ENCODE data around the gene IPO11. TPM values are rescaled to one million over a fixed set of nuclear protein-coding genes. Genes with fewer than 3 reads are reported as not detected.

IPO11 gene
- total and polyA plus RNA-seq, 2 of the 13 experiments (the other 11 are each of a cell fraction or from before 2014, with no cell fraction given): 13.9 to 24.4 TPM

DNA sequence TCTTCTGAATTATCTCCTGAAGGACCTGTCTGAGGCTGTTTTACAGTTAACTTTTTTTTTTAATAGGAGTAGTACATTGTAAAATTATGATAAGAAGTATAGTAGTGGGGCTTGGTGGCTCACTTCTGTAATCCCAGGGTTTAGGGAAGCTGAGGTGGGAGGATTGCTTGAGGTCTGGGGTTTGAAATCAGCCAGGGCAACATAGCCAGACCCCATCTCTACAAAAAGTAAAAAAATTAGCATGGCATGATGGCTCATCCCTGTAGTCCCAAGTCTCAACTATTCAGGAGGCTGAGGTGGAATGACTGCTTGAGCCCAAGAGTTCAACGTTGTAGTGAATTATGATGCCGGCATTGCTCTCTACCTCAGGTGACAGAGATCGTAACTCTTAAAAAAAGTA lies 7.0 kb downstream of the IPO11 start:
- no peak overlapping the region for H3K27ac ChIP-seq (ENCODE audit: extremely low read length, insufficient read depth, low read length)
- no peak for ATAC-seq
- TF ChIP-seq, protein P1, sequence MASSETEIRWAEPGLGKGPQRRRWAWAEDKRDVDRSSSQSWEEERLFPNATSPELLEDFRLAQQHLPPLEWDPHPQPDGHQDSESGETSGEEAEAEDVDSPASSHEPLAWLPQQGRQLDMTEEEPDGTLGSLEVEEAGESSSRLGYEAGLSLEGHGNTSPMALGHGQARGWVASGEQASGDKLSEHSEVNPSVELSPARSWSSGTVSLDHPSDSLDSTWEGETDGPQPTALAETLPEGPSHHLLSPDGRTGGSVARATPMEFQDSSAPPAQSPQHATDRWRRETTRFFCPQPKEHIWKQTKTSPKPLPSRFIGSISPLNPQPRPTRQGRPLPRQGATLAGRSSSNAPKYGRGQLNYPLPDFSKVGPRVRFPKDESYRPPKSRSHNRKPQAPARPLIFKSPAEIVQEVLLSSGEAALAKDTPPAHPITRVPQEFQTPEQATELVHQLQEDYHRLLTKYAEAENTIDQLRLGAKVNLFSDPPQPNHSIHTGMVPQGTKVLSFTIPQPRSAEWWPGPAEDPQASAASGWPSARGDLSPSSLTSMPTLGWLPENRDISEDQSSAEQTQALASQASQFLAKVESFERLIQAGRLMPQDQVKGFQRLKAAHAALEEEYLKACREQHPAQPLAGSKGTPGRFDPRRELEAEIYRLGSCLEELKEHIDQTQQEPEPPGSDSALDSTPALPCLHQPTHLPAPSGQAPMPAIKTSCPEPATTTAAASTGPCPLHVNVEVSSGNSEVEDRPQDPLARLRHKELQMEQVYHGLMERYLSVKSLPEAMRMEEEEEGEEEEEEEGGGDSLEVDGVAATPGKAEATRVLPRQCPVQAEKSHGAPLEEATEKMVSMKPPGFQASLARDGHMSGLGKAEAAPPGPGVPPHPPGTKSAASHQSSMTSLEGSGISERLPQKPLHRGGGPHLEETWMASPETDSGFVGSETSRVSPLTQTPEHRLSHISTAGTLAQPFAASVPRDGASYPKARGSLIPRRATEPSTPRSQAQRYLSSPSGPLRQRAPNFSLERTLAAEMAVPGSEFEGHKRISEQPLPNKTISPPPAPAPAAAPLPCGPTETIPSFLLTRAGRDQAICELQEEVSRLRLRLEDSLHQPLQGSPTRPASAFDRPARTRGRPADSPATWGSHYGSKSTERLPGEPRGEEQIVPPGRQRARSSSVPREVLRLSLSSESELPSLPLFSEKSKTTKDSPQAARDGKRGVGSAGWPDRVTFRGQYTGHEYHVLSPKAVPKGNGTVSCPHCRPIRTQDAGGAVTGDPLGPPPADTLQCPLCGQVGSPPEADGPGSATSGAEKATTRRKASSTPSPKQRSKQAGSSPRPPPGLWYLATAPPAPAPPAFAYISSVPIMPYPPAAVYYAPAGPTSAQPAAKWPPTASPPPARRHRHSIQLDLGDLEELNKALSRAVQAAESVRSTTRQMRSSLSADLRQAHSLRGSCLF (CRISPR knock-in tag; IDR thresholded peaks at IDR 0.05; ENCODE audit: borderline replicate concordance): no peak
- 0 out of 2 replicates have a peak, but pooled peaks have one; percentile 10 for TF ChIP-seq ZNF121 (CRISPR knock-in tag; IDR thresholded peaks at IDR 0.05)
- no peaks in the 10 kb centered on the region for H3K27me3 ChIP-seq (ENCODE audit: control insufficient read depth in 1 of 2, insufficient read depth in 2 of 2, low read length in 2 of 2)
- no peaks in the 10 kb centered on the region for H3K9me3 ChIP-seq (ENCODE audit: low read length)
- in situ Hi-C loops (cut with HindIII; ENCODE audit: extremely low pct_ligation_motif_present, low pct_unique_long_range_greater_than_20kb): no loop called here
- H3K4me2 ChIP-seq (ENCODE audit: low read depth, low read length): no peak overlapping the region
- DNase-seq (ENCODE audit: low spot score): no peak
- H3K4me3 ChIP-seq (replicated peaks in 1 of 3; ENCODE audit: insufficient read depth in 1 of 3, low read depth in 2 of 3, low read length in 3 of 3): no peak overlapping the region
- H4K20me1 ChIP-seq (ENCODE audit: insufficient read depth, low read length): no peaks in the 10 kb centered on the region
- BruUV-seq (replicated peaks): no TSS peak
- intact Hi-C loops (cut with micrococcal nuclease; ENCODE audit: unreplicated experiment): no loop called here
- ChIA-PET CTCF (ENCODE audit: low intra/inter-chr PET ratio, low total read pairs) (no interaction called here), POLR2A (no interaction called here)
- peaks cover 77% of the 10 kb centered on the region for H3K79me2 ChIP-seq (ENCODE audit: insufficient read depth, low read length)
- H2AFZ ChIP-seq (ENCODE audit: low read length): no peak overlapping the region
- H3K36me3 ChIP-seq (replicated peaks in 1 of 2; ENCODE audit: control insufficient read depth in 1 of 2, insufficient read depth in 2 of 2, low read length in 2 of 2): peaks cover 0 to 18% of the 10 kb centered on the region in 2 experiments; a peak in 2 of 5 replicates
- FAIRE-seq: no peak
- 95% methylated on average over 3 of the region's 3 CpGs for WGBS (ENCODE audit: low lambda C conversion rate)
- no peak overlapping the region for H3K9ac ChIP-seq (ENCODE audit: insufficient read depth, low read depth, low read length)
- peaks cover 7% of the 10 kb centered on the region for H3K4me1 ChIP-seq (ENCODE audit: insufficient read depth, low read length)

DNA sequence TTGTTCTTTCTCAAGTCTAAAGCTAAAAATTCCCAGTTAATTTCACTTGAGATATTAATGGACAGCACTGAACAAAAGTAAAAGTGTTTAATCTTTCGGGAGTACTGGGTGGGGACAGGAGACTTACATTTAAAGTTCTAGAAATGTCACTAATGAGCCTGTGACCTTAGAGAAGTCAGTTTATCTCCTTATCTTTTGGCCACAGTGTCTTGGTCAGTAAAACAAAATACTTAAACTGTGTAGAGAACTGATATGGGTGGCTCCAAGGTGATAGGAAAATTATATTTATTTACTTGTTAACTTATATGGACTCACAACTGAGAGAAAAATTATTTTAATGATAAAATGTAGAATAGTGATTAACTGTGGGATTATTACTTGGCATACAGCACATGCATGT lies 8.9 kb downstream of the IPO11 start:
- ATAC-seq (no peak), FAIRE-seq (no peak), DNase-seq (ENCODE audit: low spot score) (no peak)
- WGBS (ENCODE audit: low lambda C conversion rate): 95% methylated on average over 1 of the region's 1 CpG
- H3K4me2 ChIP-seq (ENCODE audit: low read depth, low read length): no peak overlapping the region
- in situ Hi-C loops (cut with HindIII; ENCODE audit: extremely low pct_ligation_motif_present, low pct_unique_long_range_greater_than_20kb): no loop called here
- no TSS peak for BruUV-seq (replicated peaks)
- peaks cover 78% of the 10 kb centered on the region for H3K79me2 ChIP-seq (ENCODE audit: insufficient read depth, low read length)
- no peaks in the 10 kb centered on the region for H3K4me1 ChIP-seq (ENCODE audit: insufficient read depth, low read length)
- no peaks in the 10 kb centered on the region for H3K27me3 ChIP-seq (ENCODE audit: control insufficient read depth in 1 of 2, insufficient read depth in 2 of 2, low read length in 2 of 2)
- no peak overlapping the region for H3K4me3 ChIP-seq (replicated peaks in 1 of 3; ENCODE audit: insufficient read depth in 1 of 3, low read depth in 2 of 3, low read length in 3 of 3)
- CTCF ChIA-PET (ENCODE audit: low intra/inter-chr PET ratio, low total read pairs): no interaction called here
- H3K9ac ChIP-seq (ENCODE audit: insufficient read depth, low read depth, low read length): no peak overlapping the region
- H3K27ac ChIP-seq (ENCODE audit: extremely low read length, insufficient read depth, low read length): no peak overlapping the region
- H3K9me3 ChIP-seq (ENCODE audit: low read length): no peaks in the 10 kb centered on the region
- no peaks in the 10 kb centered on the region for H4K20me1 ChIP-seq (ENCODE audit: insufficient read depth, low read length)
- no peak overlapping the region for H2AFZ ChIP-seq (ENCODE audit: low read length)
- POLR2A ChIA-PET: no interaction called here
- intact Hi-C loops (cut with micrococcal nuclease; ENCODE audit: unreplicated experiment): no loop called here
- TF ChIP-seq ZNF207 (IDR thresholded peaks at IDR 0.05; ENCODE audit: borderline replicate concordance) (no peak), ZNF598 (CRISPR knock-in tag; IDR thresholded peaks at IDR 0.05; ENCODE audit: borderline replicate concordance) (no peak), MAFK (conservative IDR thresholded peaks at IDR 0.05 in 1 of 2, IDR thresholded peaks at IDR 0.05 in 1 of 2; ENCODE audit: low read length in 2 of 2) (no peak), ZNF136 (CRISPR knock-in tag; IDR thresholded peaks at IDR 0.05; ENCODE audit: low read depth) (no peak), ZNF317 (CRISPR knock-in tag; IDR thresholded peaks at IDR 0.05) (no peak)
- TF ChIP-seq, protein P2, sequence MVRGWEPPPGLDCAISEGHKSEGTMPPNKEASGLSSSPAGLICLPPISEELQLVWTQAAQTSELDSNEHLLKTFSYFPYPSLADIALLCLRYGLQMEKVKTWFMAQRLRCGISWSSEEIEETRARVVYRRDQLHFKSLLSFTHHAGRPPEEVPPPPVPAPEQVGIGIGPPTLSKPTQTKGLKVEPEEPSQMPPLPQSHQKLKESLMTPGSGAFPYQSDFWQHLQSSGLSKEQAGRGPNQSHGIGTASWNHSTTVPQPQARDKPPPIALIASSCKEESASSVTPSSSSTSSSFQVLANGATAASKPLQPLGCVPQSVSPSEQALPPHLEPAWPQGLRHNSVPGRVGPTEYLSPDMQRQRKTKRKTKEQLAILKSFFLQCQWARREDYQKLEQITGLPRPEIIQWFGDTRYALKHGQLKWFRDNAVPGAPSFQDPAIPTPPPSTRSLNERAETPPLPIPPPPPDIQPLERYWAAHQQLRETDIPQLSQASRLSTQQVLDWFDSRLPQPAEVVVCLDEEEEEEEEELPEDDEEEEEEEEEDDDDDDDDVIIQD (CRISPR knock-in tag; IDR thresholded peaks at IDR 0.05; ENCODE audit: low read depth): no peak
- TF ChIP-seq, protein P3, sequence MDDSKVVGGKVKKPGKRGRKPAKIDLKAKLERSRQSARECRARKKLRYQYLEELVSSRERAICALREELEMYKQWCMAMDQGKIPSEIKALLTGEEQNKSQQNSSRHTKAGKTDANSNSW (CRISPR knock-in tag; IDR thresholded peaks at IDR 0.05; ENCODE audit: borderline replicate concordance): no peak
- H3K36me3 ChIP-seq (replicated peaks in 1 of 2; ENCODE audit: control insufficient read depth in 1 of 2, insufficient read depth in 2 of 2, low read length in 2 of 2): peaks cover 0 to 15% of the 10 kb centered on the region in 2 experiments; a peak in 2 of 5 replicates

All from HepG2 (cell line).